ENCODE measurements around the gene KDM2B.
"Not testable (repeated sequence)": the region's sequence is repeated elsewhere in the genome, so short reads cannot be mapped to it uniquely, and the experiment has no call there.

KDM2B gene

DNA sequence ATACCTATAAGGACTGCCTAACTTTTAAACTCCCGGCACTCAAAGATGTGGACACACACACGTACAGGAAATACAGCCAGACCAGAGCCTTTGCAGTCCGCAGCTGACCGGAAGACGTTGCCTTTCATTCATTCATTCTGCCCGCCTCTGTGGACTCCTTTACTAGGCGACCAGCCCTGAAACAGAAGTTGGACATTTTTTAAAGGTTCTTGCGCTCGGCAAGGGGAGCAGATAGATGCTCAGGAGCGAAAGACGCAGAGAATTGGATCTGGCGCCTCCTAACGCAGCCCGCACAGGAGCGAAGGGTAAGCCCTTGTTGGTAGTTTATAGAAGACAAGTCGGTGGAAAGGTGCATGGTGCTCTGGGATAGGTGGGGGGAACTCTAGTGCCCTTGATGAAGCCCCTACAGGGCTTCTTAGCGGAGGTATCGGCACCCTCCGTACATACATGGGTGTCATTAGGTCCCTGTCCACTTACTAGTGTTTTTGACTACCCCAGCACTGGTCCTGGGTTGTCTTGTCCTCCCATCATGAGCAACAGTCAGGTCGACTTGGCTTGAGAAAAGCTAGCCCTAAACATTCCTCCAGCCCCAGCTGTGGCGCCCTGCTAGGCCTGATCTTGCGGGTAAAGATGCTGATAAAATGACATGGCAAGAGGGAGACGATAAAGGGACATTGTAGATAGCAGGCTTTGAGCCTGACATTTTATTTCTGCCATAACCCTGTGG, at the start of gene KDM2B:
Gene KDM2B, minus strand, starts transcription at position 65 of the 727 bp plus-strand sequence. CDS start 112 bp downstream, outside the sequence.
- FAIRE-seq: no peak

DNA sequence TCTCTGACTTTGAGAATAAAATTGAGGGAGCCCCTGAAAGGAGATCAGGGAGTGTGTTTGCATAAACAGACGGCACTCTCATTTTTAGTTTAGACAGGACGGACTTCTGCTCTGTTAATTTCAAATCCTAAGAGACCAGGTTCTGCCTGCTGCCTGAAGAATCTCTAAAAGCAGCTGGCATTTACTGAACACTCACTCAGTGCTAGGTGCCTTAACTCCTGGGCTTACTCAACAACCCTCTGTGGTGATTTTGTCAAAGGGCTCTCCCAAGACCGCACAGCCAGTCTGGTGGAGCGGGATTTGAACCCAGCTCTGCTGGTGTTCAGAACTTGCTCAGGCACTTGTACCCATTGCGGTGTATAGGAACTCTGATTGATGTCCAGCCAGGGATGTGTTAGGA, 47.7 kb upstream of the KDM2B start:
- FAIRE-seq: no peak

DNA sequence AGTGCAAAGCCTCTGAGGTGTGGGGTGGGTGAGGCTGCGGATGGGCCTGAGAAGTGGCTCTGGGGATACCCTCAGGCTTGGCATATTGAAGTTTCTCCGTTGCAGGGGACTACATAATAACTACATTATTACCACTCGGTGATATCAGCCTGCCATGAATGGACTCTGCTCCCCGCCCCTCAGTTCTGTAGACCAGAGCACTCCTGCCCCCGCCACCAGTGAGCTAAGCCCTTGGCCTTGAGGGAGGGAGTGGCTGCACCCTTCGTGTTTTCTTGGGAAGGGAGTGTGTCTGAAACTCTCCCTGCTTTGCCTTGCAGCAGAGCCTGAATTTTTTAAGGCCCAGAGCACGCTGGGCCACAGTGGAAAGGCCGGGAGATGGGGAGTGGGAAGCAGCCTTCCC, 47.2 kb upstream of the KDM2B start:
- no peak for FAIRE-seq

DNA sequence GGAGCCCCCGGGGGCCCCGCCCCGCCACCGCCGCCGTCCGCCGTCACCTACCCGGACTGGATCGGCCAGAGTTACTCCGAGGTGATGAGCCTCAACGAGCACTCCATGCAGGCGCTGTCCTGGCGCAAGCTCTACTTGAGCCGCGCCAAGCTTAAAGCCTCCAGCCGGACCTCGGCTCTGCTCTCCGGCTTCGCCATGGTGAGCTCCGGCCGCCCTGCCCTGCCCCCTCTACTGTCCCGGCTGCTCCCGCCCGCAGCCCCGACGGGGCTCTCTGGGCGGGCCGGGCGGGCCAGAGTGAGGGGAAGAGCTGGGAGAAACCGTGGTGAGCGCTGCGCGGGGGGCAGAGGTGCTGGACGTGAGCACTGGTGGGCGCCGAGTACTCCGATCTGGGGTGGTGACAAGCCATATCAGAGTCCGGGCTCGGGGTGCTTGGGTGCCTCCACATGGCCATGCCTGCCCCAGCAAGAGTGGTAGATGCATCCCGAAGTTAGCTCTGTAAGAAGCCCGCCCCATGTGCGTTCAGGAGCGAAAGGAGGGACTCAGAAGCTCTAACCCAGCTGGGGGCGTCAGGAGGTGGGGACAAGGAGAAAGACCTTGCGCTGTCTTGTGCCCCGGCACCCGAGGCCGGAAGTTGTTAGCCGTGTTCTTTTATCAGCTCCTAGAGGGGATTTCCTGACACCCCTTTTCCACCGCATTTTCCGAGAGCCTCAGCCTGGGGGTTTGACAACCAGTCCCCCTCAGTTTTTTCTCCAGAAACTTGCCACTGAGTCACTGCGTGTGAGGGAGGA, 46.2 kb upstream of the KDM2B start:
- FAIRE-seq: no peak

DNA sequence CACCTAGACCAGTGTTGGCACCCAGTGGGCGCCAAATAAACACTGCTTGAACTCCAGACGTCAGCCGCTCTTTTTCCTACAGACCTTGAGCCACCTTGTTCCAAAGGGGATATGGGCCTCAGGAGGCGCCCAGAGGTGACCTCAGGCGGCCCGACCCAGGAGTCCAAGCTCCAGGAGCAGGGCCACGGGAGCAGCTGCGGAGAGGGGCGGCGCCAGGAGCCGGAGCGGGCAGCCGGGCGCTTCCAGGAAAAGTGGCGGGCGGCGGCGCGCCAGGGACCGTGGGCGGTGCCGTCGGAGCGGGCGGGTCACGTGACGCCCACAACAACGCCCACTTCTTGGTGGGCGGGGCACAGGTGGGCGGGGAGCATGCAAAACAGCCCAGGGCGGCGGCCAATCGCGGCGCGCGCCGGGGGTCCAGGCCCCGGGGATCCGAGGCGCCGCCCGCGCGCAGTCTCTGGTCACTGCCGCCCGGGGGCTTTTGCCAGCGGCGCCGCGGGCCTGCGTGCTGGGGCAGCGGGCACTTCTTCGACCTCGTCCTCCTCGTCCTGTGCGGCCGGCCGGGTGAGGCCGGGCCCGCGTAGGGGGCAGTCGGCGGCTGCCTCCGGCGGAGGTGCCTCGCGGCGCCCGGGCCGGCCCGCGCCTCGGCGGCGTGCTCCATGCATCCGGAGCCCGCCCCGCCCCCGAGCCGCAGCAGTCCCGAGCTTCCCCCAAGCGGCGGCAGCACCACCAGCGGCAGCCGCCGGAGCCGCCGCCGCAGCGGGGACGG, 45.4 kb upstream of the KDM2B start, which contains the start of gene ORAI1:
Gene ORAI1, plus strand, starts transcription at position 444 of the 766 bp plus-strand sequence.
- FAIRE-seq: no peak

DNA sequence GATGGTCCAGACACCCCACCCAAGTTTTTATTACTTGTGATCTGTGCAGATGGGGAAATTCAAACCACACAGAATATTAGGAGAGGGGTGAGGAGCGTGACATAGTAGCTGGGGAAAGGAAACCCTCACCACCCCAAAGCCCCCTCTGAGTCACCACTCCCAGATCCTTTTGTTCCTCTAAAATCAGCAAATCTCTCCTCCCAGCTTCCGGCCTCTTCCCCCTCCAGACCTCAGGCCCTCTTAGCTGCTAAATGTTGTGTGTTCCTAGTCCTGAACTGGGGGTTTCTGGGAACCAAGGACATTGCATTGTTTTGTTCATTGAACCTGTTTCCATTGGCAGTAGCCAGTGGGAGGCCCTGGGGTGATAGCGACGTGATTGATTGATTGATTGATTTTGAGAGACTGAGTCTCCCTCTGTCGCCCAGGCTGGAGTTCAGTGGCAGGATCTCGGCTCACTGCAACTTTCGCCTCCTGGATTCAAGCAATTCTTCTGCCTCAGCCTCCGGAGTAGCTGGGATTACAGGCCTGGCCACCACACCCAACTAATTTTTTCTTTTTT, 39.6 kb upstream of the KDM2B start:
- FAIRE-seq: no peak

DNA sequence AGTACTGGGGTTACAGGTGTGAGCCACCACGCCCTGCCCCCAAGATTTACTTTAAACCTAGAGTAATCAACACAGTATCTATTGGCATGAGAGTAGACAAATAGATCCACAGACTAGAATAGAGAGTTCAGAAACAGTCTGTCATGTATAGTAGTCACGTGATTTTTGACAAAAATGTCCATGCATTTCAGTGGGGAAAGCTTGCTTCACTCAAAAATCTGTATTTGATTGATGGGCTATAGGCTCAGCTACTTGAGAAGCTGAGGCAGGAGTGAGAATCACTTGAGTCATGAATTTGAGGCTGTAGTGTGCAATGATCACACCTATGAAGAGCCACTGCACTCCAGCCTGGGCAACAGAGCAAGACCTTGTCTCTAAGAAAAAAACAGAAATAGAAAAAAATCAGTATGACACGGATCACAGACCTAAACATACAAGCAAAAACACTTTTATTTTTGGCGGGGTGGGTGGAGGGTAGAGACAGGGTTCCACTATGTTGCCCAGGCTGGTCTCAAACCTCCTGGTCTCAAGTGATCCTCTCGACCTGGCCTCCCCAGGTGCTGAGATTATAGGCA, 37.9 kb upstream of the KDM2B start:
- no peak for FAIRE-seq

DNA sequence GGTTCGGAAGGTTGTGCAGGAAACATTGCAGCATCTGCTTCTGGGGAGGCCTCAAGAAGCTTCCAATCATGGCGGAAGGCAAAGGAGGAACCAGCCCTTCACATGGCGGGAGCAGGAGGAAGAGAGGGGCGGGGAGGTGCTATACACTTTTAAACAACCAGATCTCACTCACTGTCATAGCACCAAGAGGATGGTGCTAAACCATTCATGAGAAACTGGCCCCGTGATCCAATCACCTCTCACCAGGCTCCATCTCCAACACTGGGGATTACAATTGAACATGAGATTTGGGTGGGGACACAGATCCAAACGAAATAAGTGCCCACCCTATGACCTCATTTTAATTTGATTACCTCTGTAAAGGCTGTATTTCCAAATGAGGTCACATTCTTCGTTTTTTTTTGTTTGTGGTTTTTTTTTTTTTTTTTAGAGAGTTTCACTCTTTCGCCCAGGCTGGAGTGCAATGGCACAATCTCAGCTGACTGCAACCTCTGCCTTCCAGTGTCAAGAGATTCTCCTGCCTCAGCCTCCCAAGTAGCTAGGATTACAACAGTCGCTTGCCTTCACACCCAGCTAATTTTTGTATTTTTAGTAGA, 34.1 kb upstream of the KDM2B start:
- FAIRE-seq: no peak

DNA sequence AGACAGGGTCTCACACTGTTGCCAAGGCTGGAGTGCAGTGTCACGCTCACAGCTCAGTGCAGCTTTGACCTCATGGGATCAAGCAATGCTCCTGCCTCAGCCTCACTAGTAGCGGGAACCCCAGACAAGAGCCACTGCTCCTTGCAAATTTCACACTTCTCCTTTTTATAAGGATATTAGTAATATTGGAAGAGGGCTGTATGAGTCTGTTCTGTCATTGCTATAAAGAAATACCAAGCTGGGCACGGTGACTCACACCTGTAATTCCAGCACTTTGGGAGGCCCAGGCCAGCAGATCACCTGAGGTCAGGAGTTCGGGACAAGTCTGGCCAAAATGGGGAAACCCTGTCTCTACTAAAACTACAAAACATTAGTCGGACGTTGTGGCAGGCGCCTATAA, 32.6 kb upstream of the KDM2B start:
- no peak for FAIRE-seq

DNA sequence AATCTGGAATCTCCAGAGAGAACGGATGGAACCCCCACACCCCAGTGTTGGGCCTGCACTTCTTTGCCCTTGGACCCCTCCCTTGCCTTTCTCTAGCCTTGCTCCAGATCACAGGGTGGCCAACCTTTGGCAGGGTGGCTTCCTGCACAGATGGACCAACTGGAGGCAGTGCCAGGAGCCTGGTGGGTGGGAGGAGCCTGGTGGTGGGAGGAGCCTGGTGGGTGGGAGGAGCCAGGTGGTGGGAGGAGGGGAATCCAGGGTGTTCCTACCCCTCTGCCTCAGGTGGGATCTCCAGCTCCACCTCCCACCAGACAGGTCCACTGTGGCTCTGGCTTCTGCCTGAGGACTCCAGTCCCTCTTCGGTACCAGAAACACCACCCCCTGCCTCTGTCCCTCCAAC, 30.5 kb upstream of the KDM2B start:
- FAIRE-seq: no peak

DNA sequence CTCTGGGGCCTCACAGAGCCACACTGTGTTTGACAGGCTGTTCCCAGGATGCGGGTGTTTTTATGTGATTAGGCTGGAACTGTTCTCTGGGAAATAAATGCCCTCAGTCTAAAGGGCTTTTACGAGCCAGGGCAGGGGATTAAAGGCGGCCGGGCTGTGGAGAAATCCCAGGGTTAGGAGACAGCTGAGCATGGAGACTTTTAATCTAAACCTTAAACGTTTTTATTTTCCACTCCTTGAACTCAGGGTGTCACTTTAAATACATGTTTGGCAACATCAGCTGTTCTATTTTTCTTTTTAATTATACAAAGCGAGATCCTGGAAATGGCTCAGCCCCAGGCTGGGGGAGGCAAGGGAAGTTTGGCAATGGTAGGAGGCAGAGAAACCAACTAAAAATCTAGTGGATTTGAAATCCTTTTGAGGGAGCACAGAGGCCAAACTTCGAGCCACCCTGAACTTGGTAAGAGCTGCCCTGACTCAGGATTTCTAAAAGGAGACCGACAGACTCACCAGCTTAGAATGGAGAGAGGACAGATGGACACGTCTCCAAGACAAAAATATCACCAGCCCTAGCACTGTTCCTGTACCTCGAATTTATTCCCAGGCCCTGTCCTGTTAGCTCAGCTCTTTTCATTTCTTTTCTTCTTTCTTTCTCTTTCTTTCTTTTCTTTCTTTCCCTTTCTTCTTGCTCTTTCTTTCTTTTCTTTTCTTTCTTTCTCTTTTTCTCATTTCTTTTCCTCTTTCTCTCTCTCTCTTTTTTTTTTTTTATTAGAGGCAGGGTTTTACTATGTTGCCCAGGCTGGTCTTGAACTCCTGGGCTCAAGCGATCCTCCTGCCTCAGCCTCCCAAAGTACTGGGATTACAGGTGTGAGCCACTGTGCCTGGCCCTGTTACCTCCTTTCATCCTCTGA, 29.7 kb upstream of the KDM2B start:
- no peak for FAIRE-seq

DNA sequence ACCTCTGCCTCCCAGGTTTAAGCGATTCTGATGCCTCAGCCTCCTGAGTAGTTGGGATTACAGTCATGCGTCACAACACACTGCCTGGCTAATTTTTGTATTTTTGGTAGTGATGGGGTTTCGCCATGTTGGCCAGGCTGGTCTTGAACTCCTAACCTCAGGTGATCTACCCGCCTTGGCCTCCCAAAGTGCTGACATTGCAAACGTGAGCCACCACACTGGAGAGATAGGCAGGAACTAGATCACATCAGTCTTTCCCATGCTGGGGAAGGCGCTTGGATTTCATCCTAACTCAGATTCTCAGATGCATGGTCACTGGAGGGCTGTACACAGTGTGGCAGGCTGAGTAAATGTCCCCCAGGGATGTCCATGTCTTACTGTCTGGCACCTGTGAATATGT, 27.5 kb upstream of the KDM2B start:
- no peak for FAIRE-seq

DNA sequence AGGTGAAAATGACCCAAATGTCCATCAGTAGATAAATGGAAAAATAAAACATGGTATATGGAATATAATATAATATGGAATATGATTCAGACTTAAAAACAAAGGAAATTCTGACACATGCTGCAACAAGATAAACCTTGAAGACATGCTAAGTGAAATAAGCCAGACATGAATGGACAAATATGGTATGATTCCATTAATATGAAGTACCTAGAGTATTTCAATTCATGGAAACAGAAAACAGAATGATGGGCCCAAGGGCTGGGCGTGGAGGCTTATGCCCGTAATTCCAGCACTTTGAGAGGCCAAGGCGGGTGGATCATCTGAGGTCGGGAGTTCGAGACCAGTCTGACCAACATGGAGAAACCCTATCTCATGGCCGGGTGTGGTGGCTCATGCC, 22.8 kb upstream of the KDM2B start:
- FAIRE-seq: no peak

DNA sequence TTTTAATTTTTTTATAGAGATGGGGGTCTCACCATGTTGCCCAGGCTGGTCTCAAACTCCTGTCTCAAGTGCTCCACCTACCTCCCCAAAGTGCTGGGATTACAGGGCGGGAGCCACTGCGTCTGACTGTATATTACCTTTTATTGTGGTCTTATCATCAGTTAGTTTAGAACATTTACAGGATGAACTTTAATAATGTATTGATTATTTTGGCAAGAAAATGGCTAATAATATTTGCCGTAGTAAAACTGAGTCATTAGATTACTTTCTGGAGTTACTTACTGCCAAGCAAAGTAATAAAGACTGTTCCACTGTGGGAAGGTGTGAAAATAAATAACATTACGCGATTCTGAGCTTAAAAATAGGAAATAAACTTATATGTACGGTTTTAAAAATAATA, 21.9 kb upstream of the KDM2B start:
- no peak for FAIRE-seq

DNA sequence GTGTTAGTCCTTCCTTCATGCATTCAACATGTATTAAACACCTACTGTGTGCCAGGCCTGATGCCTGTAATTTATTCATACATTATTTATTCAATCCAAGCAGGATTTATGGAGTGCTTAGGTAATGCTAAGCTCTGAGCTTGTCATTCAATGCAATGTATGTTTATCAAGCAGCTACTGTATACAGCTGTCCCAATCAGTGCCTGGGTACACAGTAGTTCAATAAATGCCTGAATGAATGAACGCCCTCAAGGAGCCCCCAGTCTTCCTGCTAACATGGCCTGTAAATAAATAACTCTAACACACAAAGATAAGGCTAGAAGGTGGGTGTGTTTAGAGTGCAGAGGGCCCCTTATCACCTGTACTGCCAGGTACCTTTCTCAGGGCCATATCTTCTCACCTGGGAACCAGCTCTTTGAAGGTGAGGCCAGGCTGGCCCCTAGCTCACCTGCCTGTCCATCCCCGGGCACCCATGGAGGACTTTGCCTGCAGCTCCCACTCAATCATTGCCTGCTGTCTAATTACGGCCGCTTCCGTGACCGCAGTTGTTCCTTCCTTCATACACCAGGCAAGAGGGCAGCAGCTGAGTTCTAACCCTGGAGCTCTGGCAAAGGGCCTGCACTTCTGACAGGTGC, 20.0 kb upstream of the KDM2B start:
- FAIRE-seq: no peak

DNA sequence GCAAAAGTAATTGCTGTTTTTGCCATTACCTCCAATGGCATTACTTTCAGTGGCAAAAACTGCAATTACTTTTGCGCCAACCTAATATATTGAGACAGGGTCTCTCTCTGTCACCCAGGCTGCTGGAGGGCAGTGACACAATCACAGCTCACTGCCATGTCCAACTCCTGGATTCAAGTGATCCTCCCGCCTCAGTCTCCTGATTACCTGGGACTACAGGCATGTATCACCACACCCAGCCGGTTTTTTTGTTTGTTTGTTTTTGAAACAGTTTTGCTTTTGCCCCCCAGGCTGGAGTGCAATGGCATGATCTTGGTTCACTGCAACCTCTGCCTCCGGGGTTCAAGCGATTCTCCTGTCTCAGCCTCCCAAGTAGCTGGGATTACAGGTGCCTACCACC, 15.7 kb upstream of the KDM2B start:
- FAIRE-seq: no peak

DNA sequence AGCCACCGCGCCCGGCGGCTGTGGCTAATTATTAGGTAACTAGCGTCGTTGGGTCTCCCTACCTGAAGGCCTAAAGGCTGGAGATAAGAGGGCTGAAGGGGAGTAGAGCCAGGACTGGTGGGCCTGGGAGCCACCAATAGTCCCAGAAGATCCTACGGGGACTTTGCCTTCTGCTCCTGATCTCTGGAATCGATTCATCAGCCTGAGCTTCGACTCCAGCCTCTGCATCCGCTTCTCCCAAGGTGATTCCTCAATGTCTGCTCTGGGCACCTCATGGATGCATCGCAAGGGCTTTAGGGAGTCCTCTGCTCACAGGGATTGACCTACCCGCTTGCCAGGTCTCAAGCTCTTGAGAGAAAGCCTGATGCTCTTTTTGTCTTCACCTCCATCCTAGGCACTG, 14.7 kb upstream of the KDM2B start:
- FAIRE-seq: no peak

DNA sequence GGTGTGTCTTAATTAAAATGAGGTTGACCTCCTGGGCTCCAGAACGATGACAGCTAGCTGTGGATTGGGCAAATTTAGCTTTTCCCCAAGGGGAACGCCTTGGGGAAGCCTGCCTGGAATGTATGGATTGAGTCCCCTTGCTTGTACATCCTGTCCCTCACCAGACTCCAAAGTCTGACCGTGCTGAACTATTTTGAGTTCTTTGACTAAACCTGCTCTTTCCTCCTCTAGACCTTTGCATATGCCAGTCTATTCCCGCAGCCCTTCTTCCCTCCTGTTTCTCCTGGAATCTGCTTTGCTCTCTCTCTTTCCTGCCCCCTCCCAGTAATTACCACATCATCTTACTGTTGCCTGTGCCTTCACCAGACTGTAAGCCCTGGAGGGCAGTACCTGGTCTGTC, 11.5 kb upstream of the KDM2B start:
- no peak for FAIRE-seq

DNA sequence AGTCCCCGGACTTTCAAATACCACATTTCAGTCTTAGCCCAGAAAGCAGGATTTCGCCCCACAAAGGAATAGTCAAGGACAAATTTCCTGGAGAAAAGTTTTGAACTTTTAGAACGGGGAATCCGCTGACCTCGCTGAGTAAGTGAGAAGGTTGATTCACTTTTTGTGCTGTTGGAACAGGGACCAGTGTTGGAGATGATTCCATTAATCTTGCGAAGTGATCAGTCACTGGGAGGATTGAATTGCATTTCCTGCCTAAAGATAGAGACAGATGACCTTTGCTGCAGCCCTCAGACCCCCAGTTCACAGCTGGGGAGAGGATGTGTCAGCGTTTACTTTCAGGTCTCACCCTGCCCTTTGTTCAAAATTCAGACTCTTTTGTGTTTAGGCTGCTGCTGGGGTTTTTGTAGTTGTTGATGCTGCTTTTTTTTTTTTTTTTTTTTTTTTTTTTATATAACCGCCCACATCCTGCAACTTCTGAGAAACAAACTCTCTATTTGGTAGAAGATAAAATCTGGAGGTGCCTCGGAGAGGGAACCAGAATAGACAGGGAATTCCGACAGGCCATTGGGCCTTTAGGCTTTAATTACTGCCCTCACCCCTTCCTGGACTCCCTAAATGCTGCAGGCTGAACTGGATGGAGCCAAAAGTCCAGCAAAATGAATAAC, 9.8 kb upstream of the KDM2B start:
- FAIRE-seq: no peak

DNA sequence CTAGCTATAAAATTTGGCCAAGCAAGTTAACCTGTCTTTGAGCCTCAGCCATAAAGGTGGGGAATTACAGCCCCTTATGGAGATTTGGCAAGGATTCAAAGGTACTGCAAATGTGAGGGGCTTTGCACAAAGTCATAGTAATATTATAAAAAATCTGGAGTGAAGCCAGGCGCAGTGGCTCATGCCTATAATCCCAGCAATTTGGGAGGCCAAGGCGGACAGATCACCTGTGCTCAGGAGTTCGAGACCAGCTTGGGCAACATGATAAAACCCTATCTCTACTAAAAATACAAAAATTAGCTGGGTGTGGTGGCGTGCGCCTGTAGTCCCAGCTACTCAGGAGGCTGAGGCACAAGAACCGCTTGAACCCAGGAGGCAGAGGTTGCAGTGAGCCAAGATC, 4.1 kb upstream of the KDM2B start:
- not testable (repeated sequence) for FAIRE-seq
